ENCODE data around the gene MRPS7. TPM values are rescaled to one million over a fixed set of nuclear protein-coding genes. Genes with fewer than 3 reads are reported as not detected.
"Not testable (repeated sequence)": the region's sequence is repeated elsewhere in the genome, so short reads cannot be mapped to it uniquely, and the experiment has no call there.

The MRPS7 gene
- total and polyA plus RNA-seq, 8 donors = 6.7 to 136 (median 49.6) TPM

- H3K36me3 ChIP-seq = peaks cover 8 to 63% (median 41%) of the 10 kb centered on the region in 4 donors
- H3K4me1 ChIP-seq = peaks cover 1 to 15% (median 5%) of the 10 kb centered on the region in 4 donors
Observed at GRCh38 chr17:75277664-75278071, 16.0 kb downstream of the MRPS7 start.

GRCh38 chr17:75280189-75280588, 18.5 kb downstream of the MRPS7 start:
- DNase-seq; intact Hi-C loops (cut with DNase I; ENCODE audit: low total_unique reads); H3K27ac ChIP-seq; H3K4me1 ChIP-seq; H3K4me3 ChIP-seq; H3K27me3 ChIP-seq; H3K9me3 ChIP-seq: not testable (repeated sequence)
- WGBS, 5 donors = 96 to 100% (median 99%) methylated on average over 4 of the region's 4 CpGs
- H3K36me3 ChIP-seq = peaks cover 8 to 76% (median 50%) of the 10 kb centered on the region in 4 donors

More at GRCh38 chr17:75277664-75278071, 16.0 kb downstream of the MRPS7 start:
- H3K9me3 ChIP-seq = no peaks in the 10 kb centered on the region
- intact Hi-C loops (cut with DNase I; ENCODE audit: low total_unique reads) = no loop called here
- TF ChIP-seq POLR2A (IDR thresholded peaks at IDR 0.05) (no peak), CTCF (IDR thresholded peaks at IDR 0.05) (no peak)
- no peak overlapping the region for H3K27ac ChIP-seq
- DNase-seq = no peak
- H3K27me3 ChIP-seq = no peaks in the 10 kb centered on the region
- 43 to 75% (median 57%) methylated on average over 6 of the region's 6 CpGs for WGBS, 5 donors
- no peak overlapping the region for H3K4me3 ChIP-seq

GRCh38 chr17:75285123-75285522, 23.4 kb downstream of the MRPS7 start:
- Histone ChIP-seq H3K4me1 (peaks cover 4 to 20% (median 15%) of the 10 kb centered on the region in 4 donors), H3K27ac (no peak overlapping the region), H3K9me3 (no peaks in the 10 kb centered on the region), H3K4me3 (no peak overlapping the region), H3K27me3 (no peaks in the 10 kb centered on the region), H3K36me3 (peaks cover 8 to 62% (median 43%) of the 10 kb centered on the region in 4 donors)
- WGBS, 5 donors = 80 to 92% (median 85%) methylated on average over 6 of the region's 6 CpGs
- no peak for DNase-seq
- intact Hi-C loops (cut with DNase I; ENCODE audit: low total_unique reads) = no loop called here
- TF ChIP-seq POLR2AphosphoS5 (IDR thresholded peaks at IDR 0.05) (no peak), CTCF (IDR thresholded peaks at IDR 0.05) (no peak), EP300 (IDR thresholded peaks at IDR 0.05) (no peak), POLR2A (IDR thresholded peaks at IDR 0.05) (no peak)

- Histone ChIP-seq H3K4me3 (no peak overlapping the region), H3K36me3 (peaks cover 2 to 42% (median 30%) of the 10 kb centered on the region in 4 donors), H3K9me3 (no peaks in the 10 kb centered on the region), H3K27me3 (no peaks in the 10 kb centered on the region), H3K27ac (no peak overlapping the region), H3K4me1 (peaks cover 4 to 27% (median 17%) of the 10 kb centered on the region in 4 donors)
- 49 to 77% (median 51%) methylated on average over 9 of the region's 9 CpGs for WGBS, 5 donors
- DNase-seq = no peak
- intact Hi-C loops (cut with DNase I; ENCODE audit: low total_unique reads) = no loop called here
- TF ChIP-seq POLR2AphosphoS5 (IDR thresholded peaks at IDR 0.05) = no peak
Observed at GRCh38 chr17:75287221-75287620, 25.5 kb downstream of the MRPS7 start.

- intact Hi-C loops (cut with DNase I; ENCODE audit: low total_unique reads) = no loop called here
- Histone ChIP-seq H3K27ac (peak overlapping the region in 4 of 5 donors; percentile 87 to 97 (median 96)), H3K27me3 (no peaks in the 10 kb centered on the region), H3K4me1 (peaks cover 4 to 27% (median 17%) of the 10 kb centered on the region in 4 donors), H3K9me3 (no peaks in the 10 kb centered on the region), H3K36me3 (peaks cover 0 to 31% (median 19%) of the 10 kb centered on the region in 4 donors), H3K4me3 (peak overlapping the region; percentile 61 to 82 (median 73))
- DNase-seq = no peak
- no peak for TF ChIP-seq POLR2AphosphoS5 (IDR thresholded peaks at IDR 0.05)
- TF ChIP-seq POLR2A (IDR thresholded peaks at IDR 0.05) = no peak
- TF ChIP-seq CTCF (IDR thresholded peaks at IDR 0.05) = no peak
- no peak for TF ChIP-seq EP300 (IDR thresholded peaks at IDR 0.05)
- 9 to 26% (median 15%) methylated on average over 2 of the region's 2 CpGs for WGBS, 5 donors
Observed at GRCh38 chr17:75288359-75288758, 26.7 kb downstream of the MRPS7 start.

Measured in stomach (tissue), 9 donors.